ENCODE results near the gene UBTF.

- TF ChIP-seq GLI2 (tag by site-specific recombination; IDR thresholded peaks at IDR 0.05; ENCODE audit: borderline replicate concordance, low read depth), result no peak
- TF ChIP-seq, protein P1, sequence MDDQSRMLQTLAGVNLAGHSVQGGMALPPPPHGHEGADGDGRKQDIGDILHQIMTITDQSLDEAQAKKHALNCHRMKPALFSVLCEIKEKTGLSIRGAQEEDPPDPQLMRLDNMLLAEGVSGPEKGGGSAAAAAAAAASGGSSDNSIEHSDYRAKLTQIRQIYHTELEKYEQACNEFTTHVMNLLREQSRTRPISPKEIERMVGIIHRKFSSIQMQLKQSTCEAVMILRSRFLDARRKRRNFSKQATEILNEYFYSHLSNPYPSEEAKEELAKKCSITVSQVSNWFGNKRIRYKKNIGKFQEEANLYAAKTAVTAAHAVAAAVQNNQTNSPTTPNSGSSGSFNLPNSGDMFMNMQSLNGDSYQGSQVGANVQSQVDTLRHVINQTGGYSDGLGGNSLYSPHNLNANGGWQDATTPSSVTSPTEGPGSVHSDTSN (CRISPR knock-in tag; IDR thresholded peaks at IDR 0.05), result no peak
- TF ChIP-seq CTCF (tag by site-specific recombination; IDR thresholded peaks at IDR 0.05), result no peak
- TF ChIP-seq ZFP3 (tag by site-specific recombination; IDR thresholded peaks at IDR 0.05; ENCODE audit: low read depth), result no peak
- TF ChIP-seq, protein P2, sequence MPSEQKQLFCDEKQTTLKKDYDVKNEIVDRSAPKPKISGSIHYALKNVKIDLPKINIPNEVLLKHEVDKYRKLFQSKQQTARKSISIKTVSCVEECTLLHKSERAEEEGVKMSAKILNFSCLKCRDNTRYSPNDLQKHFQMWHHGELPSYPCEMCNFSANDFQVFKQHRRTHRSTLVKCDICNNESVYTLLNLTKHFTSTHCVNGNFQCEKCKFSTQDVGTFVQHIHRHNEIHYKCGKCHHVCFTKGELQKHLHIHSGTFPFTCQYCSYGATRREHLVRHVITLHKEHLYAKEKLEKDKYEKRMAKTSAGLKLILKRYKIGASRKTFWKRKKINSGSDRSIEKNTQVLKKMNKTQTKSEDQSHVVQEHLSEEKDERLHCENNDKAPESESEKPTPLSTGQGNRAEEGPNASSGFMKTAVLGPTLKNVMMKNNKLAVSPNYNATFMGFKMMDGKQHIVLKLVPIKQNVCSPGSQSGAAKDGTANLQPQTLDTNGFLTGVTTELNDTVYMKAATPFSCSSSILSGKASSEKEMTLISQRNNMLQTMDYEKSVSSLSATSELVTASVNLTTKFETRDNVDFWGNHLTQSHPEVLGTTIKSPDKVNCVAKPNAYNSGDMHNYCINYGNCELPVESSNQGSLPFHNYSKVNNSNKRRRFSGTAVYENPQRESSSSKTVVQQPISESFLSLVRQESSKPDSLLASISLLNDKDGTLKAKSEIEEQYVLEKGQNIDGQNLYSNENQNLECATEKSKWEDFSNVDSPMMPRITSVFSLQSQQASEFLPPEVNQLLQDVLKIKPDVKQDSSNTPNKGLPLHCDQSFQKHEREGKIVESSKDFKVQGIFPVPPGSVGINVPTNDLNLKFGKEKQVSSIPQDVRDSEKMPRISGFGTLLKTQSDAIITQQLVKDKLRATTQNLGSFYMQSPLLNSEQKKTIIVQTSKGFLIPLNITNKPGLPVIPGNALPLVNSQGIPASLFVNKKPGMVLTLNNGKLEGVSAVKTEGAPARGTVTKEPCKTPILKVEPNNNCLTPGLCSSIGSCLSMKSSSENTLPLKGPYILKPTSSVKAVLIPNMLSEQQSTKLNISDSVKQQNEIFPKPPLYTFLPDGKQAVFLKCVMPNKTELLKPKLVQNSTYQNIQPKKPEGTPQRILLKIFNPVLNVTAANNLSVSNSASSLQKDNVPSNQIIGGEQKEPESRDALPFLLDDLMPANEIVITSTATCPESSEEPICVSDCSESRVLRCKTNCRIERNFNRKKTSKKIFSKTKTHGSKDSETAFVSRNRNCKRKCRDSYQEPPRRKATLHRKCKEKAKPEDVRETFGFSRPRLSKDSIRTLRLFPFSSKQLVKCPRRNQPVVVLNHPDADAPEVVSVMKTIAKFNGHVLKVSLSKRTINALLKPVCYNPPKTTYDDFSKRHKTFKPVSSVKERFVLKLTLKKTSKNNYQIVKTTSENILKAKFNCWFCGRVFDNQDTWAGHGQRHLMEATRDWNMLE (tag by site-specific recombination; conservative IDR thresholded peaks at IDR 0.05; ENCODE audit: low read depth), result no peak
- TF ChIP-seq ZNF426 (tag by site-specific recombination; IDR thresholded peaks at IDR 0.05), result no peak
- no peak for TF ChIP-seq ZNF302 (tag by site-specific recombination; IDR thresholded peaks at IDR 0.05; ENCODE audit: low read depth)
- TF ChIP-seq, protein P3, sequence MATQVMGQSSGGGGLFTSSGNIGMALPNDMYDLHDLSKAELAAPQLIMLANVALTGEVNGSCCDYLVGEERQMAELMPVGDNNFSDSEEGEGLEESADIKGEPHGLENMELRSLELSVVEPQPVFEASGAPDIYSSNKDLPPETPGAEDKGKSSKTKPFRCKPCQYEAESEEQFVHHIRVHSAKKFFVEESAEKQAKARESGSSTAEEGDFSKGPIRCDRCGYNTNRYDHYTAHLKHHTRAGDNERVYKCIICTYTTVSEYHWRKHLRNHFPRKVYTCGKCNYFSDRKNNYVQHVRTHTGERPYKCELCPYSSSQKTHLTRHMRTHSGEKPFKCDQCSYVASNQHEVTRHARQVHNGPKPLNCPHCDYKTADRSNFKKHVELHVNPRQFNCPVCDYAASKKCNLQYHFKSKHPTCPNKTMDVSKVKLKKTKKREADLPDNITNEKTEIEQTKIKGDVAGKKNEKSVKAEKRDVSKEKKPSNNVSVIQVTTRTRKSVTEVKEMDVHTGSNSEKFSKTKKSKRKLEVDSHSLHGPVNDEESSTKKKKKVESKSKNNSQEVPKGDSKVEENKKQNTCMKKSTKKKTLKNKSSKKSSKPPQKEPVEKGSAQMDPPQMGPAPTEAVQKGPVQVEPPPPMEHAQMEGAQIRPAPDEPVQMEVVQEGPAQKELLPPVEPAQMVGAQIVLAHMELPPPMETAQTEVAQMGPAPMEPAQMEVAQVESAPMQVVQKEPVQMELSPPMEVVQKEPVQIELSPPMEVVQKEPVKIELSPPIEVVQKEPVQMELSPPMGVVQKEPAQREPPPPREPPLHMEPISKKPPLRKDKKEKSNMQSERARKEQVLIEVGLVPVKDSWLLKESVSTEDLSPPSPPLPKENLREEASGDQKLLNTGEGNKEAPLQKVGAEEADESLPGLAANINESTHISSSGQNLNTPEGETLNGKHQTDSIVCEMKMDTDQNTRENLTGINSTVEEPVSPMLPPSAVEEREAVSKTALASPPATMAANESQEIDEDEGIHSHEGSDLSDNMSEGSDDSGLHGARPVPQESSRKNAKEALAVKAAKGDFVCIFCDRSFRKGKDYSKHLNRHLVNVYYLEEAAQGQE (tag by site-specific recombination; IDR thresholded peaks at IDR 0.05), result no peak
- no peak for TF ChIP-seq ZNF280C (tag by site-specific recombination; IDR thresholded peaks at IDR 0.05)
- no peak for TF ChIP-seq ZNF174 (tag by site-specific recombination; IDR thresholded peaks at IDR 0.05)
- TF ChIP-seq ZNF274 (IDR thresholded peaks at IDR 0.05; ENCODE audit: low read length), result no peak
- TF ChIP-seq ZNF274 (tag by site-specific recombination; IDR thresholded peaks at IDR 0.05; ENCODE audit: borderline replicate concordance), result no peak
- no peak for TF ChIP-seq PRDM1 (tag by site-specific recombination; IDR thresholded peaks at IDR 0.05)
- no peak for TF ChIP-seq ZXDB (tag by site-specific recombination; IDR thresholded peaks at IDR 0.05)
- no peak for TF ChIP-seq ZNF155 (tag by site-specific recombination; IDR thresholded peaks at IDR 0.05)
Measured at GRCh38 chr17:44176257-44176656, 43.2 kb downstream of the UBTF start.

Data from HEK293 (cell line).